Stimulated activated effector memory CD8-positive, alpha-beta T cell treated with anti-CD3 and anti-CD28 coated beads, Interleukin-12 subunit alpha, Interleukin-12 subunit beta, amount 100 ng/mL, for 72 hours (primary cell): ENCODE results near the gene CUL9.

Experiments
- ATAC-seq: fragments of 150-1000 bp; cut with Tn5 transposase; 2 replicates; pipeline ENCODE4 v1.10.0; 2021
- DNase-seq, 2 donors: peaks; one replicate each; pipeline ENCODE4 v3.0.0; 2021 to 2022; ENCODE audit warnings: low spot score in 2 of 2
- H3K27ac Mint-ChIP-seq: one replicate; pipeline ENCODE4 v1.8.0; 2022; ENCODE audit warnings: mild to moderate bottlenecking, mixed read lengths
- H3K36me3 Mint-ChIP-seq: one replicate; pipeline ENCODE4 v1.8.0; 2022; ENCODE audit warnings: mild to moderate bottlenecking, mixed read lengths
- H3K4me1 Mint-ChIP-seq: one replicate; pipeline ENCODE4 v1.8.0; 2022; ENCODE audit warnings: mixed read lengths
- H3K4me3 Mint-ChIP-seq: one replicate; pipeline ENCODE4 v1.8.0; 2022; ENCODE audit warnings: mild to moderate bottlenecking, mixed read lengths
- H3K9me3 Mint-ChIP-seq: one replicate; pipeline ENCODE4 v1.8.0; 2022; ENCODE audit warnings: mixed read lengths

The CUL9 gene

DNA sequence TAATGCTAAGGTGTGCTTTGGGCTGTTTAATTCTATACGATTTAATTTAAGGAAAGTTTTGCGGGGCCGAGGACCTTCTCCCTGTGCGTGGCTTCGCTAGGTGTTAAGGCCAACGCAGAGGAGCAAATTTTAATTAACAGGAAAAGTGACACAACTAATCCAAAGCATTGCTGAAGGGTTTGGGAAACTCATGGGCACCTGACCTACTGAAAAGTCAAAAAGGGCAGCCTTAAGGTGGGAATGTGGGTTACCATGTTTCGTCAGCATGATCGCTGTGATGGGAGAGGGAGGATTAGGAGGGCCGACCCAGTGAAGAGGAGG, 415 bp upstream of the CUL9 start:
- H3K36me3 Mint-ChIP-seq = peaks cover 71% of the 10 kb centered on the region
- peak overlapping the region; percentile 83 for H3K4me3 Mint-ChIP-seq
- no peak for DNase-seq
- H3K27ac Mint-ChIP-seq = peak overlapping the region; percentile 85
- ATAC-seq = no peak
- no peaks in the 10 kb centered on the region for H3K9me3 Mint-ChIP-seq
- peaks cover 50% of the 10 kb centered on the region for H3K4me1 Mint-ChIP-seq

DNA sequence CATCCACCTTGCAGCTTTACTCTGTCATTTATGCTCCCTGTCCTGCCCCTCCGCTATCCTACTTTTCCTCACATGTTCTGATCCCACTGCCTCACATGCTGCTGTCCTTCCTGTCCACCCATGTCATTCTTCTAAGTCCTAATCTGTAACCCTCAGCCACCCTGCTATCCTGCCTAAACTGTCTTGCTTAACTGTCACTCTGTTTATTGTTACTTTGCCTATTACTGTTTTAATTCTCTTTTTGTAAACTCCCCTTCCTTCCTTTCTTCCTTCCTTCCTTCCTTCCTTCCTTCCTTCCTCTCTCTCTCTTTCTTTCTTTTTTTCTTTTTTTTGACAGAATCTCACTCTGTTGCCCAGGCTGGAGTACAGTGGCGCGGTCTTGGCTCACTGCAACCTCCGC, 1.4 kb downstream of the CUL9 start:
- peaks cover 68% of the 10 kb centered on the region for H3K36me3 Mint-ChIP-seq
- H3K4me1 Mint-ChIP-seq = peaks cover 51% of the 10 kb centered on the region
- DNase-seq (no peak), ATAC-seq (no peak)
- peak overlapping the region; percentile 83 for H3K4me3 Mint-ChIP-seq
- H3K27ac Mint-ChIP-seq = peak overlapping the region; percentile 85
- no peaks in the 10 kb centered on the region for H3K9me3 Mint-ChIP-seq

DNA sequence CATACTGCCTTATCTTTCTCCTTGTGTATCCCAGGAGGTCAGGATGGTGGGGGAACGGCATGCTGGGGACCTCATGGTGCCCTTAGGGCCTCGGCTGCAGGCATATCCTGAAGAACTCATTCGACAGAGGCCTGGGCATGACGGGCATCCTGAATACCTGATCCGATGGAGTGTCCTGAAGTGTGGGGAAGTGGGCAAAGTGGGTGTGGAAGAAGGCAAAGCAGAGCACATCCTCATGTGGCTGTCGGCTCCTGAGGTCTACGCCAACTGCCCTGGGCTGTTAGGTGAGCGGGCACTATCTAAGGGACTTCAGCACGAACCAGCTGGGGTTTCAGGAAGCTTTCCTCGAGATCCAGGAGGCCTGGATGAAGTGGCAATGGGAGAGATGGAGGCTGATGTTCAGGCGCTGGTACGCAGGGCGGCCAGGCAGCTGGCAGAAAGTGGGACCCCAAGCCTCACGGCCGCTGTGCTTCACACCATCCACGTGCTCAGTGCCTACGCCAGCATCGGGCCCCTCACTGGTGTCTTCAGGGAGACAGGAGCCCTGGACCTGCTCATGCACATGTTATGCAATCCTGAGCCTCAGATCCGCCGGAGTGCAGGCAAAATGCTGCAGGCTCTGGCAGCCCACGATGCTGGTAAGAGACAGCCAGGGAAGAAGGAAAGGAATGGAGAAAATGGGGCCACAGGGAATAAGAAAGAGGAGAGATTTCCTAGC, 2.4 kb downstream of the CUL9 start:
- Mint-ChIP-seq H3K9me3 (no peaks in the 10 kb centered on the region), H3K4me1 (peaks cover 51% of the 10 kb centered on the region), H3K27ac (peak overlapping the region; percentile 85), H3K36me3 (peaks cover 68% of the 10 kb centered on the region), H3K4me3 (peak overlapping the region; percentile 83)
- no peak for DNase-seq
- no peak for ATAC-seq

DNA sequence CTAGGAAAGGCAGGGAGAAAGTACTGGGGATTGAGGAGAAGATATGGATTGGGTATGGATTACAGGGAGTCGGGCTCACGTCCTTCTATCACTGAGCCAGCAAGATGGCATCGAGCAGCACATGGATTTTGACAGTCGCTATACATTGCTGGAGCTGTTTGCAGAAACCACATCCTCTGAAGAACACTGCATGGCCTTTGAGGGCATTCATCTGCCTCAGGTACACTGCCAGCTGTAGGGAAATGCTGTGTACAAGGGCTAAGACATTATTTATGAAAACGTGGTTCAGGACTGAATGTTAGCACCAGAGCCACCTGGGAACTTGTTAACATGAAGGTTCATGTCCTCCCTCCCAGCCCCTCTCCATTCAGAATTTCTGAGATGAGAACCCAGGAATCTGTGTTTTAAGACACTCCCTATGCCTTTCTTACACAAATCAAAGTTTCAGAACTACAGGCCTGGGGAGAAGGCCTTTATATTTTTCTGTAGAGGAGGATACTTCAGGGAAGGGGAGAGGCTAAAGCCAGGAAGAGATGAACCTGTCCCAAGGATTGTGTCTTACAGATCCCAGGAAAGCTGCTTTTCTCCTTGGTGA, 3.5 kb downstream of the CUL9 start:
- H3K4me3 Mint-ChIP-seq = no peak overlapping the region
- ATAC-seq (no peak), DNase-seq (no peak)
- peaks cover 51% of the 10 kb centered on the region for H3K4me1 Mint-ChIP-seq
- H3K9me3 Mint-ChIP-seq = no peaks in the 10 kb centered on the region
- peaks cover 71% of the 10 kb centered on the region for H3K36me3 Mint-ChIP-seq
- peak overlapping the region; percentile 85 for H3K27ac Mint-ChIP-seq

DNA sequence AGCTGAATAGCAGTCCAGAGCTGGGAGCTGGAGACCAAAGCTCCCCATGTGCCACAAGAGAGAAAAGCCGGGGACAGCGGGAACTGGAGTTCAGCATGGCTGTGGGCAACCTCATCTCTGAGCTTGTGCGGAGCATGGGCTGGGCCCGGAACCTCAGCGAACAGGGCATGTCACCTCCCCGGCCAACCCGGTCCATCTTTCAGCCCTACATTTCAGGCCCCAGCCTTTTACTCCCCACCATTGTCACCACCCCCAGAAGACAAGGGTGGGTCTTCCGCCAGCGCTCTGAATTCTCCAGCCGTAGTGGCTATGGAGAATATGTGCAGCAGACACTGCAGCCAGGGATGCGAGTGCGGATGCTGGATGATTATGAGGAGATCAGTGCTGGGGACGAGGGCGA, 4.0 kb downstream of the CUL9 start:
- peaks cover 72% of the 10 kb centered on the region for H3K36me3 Mint-ChIP-seq
- no peak overlapping the region for H3K4me3 Mint-ChIP-seq
- DNase-seq (no peak), ATAC-seq (no peak)
- peaks cover 48% of the 10 kb centered on the region for H3K4me1 Mint-ChIP-seq
- H3K27ac Mint-ChIP-seq = peak overlapping the region; percentile 85
- H3K9me3 Mint-ChIP-seq = no peaks in the 10 kb centered on the region

DNA sequence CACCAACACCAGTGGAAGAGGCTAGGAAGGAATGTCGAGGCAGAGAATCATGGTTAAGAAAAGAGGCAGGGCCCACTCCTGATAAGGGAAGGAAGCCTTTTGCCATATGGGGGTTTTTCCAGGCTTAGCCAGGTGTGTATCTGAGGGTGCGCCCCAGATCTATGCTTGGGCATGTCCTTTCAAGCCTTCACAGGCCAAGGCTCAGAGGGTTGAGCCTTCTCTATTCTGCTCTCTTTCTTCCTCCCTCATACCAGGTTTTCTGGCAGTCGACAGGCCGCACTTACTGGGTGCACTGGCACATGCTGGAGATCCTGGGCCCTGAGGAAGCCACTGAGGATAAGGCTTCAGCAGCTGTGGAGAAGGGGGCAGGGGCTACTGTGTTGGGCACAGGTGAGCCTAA, 4.7 kb downstream of the CUL9 start:
- Mint-ChIP-seq H3K4me1 (peaks cover 41% of the 10 kb centered on the region), H3K36me3 (peaks cover 73% of the 10 kb centered on the region), H3K4me3 (no peak overlapping the region), H3K27ac (peak overlapping the region; percentile 85), H3K9me3 (no peaks in the 10 kb centered on the region)
- no peak for DNase-seq
- ATAC-seq = no peak

DNA sequence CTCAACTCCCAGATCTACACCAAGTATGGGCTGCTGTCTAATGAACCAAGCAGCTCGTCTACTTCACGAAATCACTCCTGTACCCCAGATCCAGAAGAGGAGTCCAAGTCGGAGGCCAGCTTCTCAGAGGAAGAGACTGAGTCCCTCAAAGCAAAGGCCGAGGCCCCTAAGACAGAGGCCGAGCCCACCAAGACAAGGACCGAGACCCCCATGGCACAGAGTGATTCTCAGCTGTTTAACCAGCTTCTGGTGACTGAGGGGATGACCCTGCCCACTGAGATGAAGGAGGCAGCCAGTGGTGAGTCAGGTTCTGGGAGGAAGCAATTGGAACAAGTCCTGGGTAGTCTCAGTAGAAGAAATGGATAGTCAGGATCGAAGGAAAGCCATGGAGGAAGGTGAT, 5.8 kb downstream of the CUL9 start:
- Mint-ChIP-seq H3K27ac (peak overlapping the region; percentile 85), H3K9me3 (no peaks in the 10 kb centered on the region), H3K4me3 (no peak overlapping the region), H3K36me3 (peaks cover 82% of the 10 kb centered on the region), H3K4me1 (peaks cover 37% of the 10 kb centered on the region)
- DNase-seq = no peak
- no peak for ATAC-seq

DNA sequence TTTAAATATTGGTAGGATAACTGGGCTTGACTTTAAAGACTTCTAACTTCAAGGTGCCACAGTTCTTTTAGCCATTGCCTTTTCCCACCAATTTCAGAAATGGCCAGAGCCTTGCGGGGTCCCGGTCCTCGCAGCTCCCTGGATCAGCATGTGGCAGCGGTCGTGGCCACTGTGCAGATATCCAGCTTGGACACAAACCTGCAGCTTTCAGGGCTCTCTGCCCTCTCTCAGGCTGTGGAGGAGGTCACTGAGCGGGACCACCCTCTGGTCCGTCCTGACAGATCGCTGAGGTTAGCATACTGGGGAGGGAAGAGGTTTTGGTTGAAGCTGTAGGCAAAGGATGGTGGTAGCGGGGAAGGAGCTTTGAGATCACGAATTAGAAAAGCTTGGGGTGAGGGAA, 6.4 kb downstream of the CUL9 start:
- Mint-ChIP-seq H3K9me3 (no peaks in the 10 kb centered on the region), H3K4me1 (peaks cover 36% of the 10 kb centered on the region), H3K4me3 (no peak overlapping the region), H3K27ac (no peak overlapping the region), H3K36me3 (peaks cover 86% of the 10 kb centered on the region)
- ATAC-seq = no peak
- no peak for DNase-seq

DNA sequence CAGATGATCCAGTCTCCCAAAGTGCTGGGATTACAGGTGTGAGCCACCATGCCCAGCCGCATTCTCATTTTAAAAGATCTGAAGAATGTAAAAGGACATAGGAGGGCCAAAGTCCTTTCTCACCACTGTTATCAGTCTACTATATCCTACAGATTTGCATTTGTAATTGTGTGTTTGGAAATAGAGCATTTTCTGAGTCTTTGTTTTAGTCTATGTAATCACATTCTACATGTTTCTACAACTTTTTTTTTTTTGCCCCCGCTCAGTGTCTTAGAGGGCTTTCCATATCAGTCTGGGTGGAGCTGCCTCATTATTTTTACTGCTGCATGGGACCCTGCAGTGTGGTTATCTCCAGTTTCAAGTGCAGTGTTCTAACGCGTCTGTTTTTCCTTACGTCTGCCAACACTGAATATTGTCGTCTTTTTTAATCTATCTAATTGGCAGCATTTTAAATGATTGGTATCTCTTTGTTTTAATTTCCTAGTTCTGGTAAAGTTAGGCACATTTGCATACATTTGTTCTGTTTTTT, 7.8 kb downstream of the CUL9 start:
- Mint-ChIP-seq H3K4me1 (peaks cover 22% of the 10 kb centered on the region), H3K27ac (no peak overlapping the region), H3K9me3 (no peaks in the 10 kb centered on the region), H3K4me3 (no peak overlapping the region), H3K36me3 (peaks cover 91% of the 10 kb centered on the region)
- ATAC-seq (no peak), DNase-seq (no peak)

DNA sequence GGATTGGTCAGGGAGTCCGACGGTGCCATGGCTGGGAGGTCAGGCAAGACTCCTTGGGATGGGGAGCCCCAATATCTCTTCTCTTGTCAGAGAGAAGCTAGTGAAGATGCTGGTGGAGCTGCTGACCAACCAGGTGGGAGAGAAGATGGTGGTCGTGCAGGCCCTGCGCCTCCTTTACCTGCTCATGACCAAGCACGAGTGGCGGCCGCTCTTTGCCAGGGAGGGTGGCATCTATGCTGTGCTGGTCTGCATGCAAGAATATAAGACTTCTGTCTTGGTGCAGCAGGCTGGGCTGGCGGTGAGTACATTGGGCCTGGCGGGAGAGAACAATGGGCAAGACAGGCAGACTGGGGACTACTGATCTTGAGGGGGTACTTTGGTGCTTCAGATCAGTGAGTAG, 10.9 kb downstream of the CUL9 start:
- H3K27ac Mint-ChIP-seq = peak overlapping the region; percentile 51
- peaks cover 9% of the 10 kb centered on the region for H3K4me1 Mint-ChIP-seq
- peaks cover 80% of the 10 kb centered on the region for H3K36me3 Mint-ChIP-seq
- H3K4me3 Mint-ChIP-seq = no peak overlapping the region
- H3K9me3 Mint-ChIP-seq = no peaks in the 10 kb centered on the region
- no peak for DNase-seq
- ATAC-seq = no peak

DNA sequence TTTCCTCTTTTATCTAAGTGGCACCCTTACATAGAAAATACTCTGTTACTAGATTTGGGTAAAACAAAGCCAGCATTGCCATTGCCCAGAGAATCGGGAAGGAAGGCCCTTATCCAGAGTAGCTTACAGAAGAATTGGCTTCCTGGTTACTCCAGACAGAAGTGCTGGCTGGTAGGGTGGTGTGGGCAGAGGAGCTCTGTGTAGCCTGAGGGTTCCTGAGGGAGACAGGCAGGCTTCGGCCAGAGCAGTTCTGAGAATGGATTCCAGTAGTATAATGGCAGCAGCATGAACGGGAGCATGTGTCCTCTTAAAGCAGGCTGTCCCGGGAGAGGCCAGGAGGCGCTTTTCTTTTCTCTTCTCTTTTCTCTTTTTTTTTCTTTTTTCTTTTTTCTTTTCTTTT, 11.9 kb downstream of the CUL9 start:
- H3K4me3 Mint-ChIP-seq = no peak overlapping the region
- no peaks in the 10 kb centered on the region for H3K9me3 Mint-ChIP-seq
- no peak for DNase-seq
- H3K27ac Mint-ChIP-seq = no peak overlapping the region
- H3K4me1 Mint-ChIP-seq = peaks cover 9% of the 10 kb centered on the region
- H3K36me3 Mint-ChIP-seq = peaks cover 79% of the 10 kb centered on the region
- no peak for ATAC-seq

DNA sequence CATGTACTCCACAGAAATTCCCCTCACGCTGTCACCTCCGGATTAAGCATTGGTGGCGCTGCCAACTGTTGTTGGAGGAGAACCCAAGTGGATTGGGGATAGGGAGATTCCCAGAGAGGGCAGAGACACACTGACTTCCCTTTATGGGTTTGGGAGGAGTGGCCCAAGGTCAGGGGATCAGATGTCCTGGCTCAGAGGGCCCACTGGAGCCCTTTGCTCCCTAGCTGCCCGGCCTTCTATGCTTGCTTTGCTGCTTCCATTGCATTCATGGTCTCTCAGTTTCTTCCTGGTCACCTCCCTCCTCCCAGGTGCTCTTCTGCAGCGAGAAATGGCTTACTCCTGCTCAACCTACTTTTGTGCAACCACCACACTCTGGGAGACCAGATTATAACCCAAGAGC, 14.3 kb downstream of the CUL9 start:
- no peak overlapping the region for H3K4me3 Mint-ChIP-seq
- H3K4me1 Mint-ChIP-seq = peaks cover 9% of the 10 kb centered on the region
- ATAC-seq = no peak
- no peaks in the 10 kb centered on the region for H3K9me3 Mint-ChIP-seq
- DNase-seq = no peak
- peak overlapping the region; percentile 68 for H3K27ac Mint-ChIP-seq
- H3K36me3 Mint-ChIP-seq = peaks cover 57% of the 10 kb centered on the region

DNA sequence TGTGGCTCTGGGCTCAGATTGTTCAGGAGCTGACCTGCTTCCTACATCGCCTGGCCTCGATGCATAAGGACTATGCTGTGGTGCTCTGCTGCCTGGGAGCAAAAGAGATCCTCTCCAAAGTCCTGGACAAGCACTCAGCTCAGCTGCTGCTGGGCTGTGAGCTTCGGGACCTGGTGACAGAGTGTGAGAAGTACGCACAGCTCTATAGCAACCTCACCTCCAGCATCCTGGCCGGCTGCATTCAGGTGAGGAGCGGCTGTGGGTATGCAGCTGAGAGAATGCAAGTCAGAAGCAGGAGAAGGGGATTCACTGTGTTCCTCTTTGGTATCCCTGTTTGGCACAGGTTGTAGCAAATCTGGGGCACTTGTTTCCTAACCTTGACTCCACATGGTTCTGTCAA, 17.9 kb downstream of the CUL9 start:
- Mint-ChIP-seq H3K27ac (peak overlapping the region; percentile 66), H3K4me1 (no peaks in the 10 kb centered on the region), H3K4me3 (no peak overlapping the region), H3K9me3 (no peaks in the 10 kb centered on the region), H3K36me3 (peaks cover 33% of the 10 kb centered on the region)
- DNase-seq = no peak
- ATAC-seq = no peak

DNA sequence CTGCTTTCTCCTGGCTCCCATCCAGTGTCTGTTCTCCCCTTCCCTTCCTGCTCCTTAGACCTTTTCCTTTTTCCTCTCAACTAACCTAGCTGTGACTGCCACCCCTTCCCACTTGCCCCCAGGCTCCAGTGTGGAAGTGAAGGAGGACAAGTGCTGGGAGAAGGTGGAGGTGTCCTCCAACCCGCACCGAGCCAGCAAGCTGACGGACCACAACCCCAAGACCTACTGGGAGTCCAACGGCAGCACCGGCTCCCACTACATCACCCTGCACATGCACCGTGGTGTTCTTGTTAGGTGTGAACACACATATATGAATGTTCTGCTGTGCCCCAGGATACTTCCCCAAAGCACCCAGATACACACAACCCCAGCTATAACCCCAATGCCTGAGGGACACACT, 18.5 kb downstream of the CUL9 start:
- DNase-seq = no peak
- H3K4me1 Mint-ChIP-seq = no peaks in the 10 kb centered on the region
- H3K9me3 Mint-ChIP-seq = no peaks in the 10 kb centered on the region
- ATAC-seq = no peak
- no peak overlapping the region for H3K4me3 Mint-ChIP-seq
- peak overlapping the region; percentile 66 for H3K27ac Mint-ChIP-seq
- peaks cover 33% of the 10 kb centered on the region for H3K36me3 Mint-ChIP-seq

DNA sequence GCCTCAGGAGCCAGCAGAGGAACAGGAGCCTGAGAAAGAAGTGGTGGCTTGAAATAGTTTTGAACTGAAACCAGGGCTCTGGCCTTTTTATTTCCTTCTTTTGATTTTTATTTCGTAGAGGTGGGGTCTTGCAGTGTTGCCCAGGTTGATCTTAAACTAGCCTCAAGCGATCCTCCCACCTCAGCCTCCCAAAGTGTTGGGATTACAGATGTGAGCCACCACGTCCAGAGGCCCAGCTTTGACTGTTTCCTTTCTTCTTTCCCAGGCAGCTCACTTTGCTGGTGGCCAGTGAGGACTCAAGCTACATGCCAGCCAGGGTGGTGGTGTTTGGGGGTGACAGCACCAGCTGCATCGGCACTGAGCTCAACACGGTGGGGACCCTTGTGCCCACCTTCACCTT, 20.5 kb downstream of the CUL9 start:
- Mint-ChIP-seq H3K27ac (peak overlapping the region; percentile 66), H3K4me3 (no peak overlapping the region), H3K9me3 (no peaks in the 10 kb centered on the region), H3K4me1 (no peaks in the 10 kb centered on the region), H3K36me3 (peaks cover 36% of the 10 kb centered on the region)
- DNase-seq = no peak
- ATAC-seq = no peak

DNA sequence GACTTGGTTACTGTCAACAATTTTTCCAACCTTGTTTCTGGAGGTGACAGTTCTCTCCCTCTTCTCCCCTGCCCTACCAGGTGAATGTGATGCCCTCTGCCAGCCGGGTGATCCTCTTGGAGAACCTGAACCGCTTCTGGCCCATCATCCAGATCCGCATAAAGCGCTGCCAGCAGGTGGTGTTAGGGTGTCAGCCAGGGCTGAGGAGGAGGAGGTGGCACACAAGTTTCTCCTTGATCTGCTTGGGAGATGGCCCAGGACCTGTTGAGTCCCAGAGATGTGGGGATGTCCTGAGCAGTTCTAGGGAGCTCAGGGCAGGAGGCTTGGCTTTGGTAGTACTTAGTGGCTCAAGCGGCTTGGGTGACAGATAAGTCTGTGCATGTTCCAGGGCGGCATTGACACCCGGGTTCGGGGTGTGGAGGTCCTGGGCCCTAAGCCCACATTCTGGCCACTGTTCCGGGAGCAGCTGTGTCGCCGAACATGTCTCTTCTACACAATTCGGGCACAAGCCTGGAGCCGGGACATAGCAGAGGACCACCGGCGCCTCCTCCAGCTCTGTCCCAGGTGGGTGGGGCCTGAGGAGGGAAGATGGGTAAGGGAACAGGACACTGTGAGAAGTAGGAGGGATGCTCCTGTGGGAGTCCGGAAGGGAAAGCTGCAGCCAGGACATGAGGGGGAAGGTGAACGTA, 21.2 kb downstream of the CUL9 start:
- no peak for ATAC-seq
- no peaks in the 10 kb centered on the region for H3K4me1 Mint-ChIP-seq
- peaks cover 29% of the 10 kb centered on the region for H3K36me3 Mint-ChIP-seq
- no peaks in the 10 kb centered on the region for H3K9me3 Mint-ChIP-seq
- no peak overlapping the region for H3K27ac Mint-ChIP-seq
- DNase-seq = no peak
- no peak overlapping the region for H3K4me3 Mint-ChIP-seq
